Subcutaneous adipose tissue (tissue), 4 donors: ENCODE measurements around the gene KCTD8. TPM values are rescaled to one million over a fixed set of nuclear protein-coding genes. Genes with fewer than 3 reads are reported as not detected.

Experiments
- CTCF ChIP-seq: fragments of 450-650 bp; IDR thresholded peaks from one replicate; pipeline ENCODE4 v1.5.1; 2016; ENCODE audit warnings: low read depth, mild to moderate bottlenecking, control low read depth, antibody characterized with exemption, moderate library complexity
- total RNA-seq, 4 donors: library from RNA; depleted of rRNA; stranded (reverse); fragments of >200 nt; gene quantifications; one replicate each; pipeline ENCODE4 v1.1.0, GENCODE V29; 2016

The KCTD8 gene
- total RNA-seq, 4 donors from 2014 or later, result 0.17 to 0.44 TPM; not detected in 2

GRCh38 chr4:44447563-44448504 lies 775 bp downstream of the KCTD8 start:
- TF ChIP-seq CTCF, result no peak

DNA sequence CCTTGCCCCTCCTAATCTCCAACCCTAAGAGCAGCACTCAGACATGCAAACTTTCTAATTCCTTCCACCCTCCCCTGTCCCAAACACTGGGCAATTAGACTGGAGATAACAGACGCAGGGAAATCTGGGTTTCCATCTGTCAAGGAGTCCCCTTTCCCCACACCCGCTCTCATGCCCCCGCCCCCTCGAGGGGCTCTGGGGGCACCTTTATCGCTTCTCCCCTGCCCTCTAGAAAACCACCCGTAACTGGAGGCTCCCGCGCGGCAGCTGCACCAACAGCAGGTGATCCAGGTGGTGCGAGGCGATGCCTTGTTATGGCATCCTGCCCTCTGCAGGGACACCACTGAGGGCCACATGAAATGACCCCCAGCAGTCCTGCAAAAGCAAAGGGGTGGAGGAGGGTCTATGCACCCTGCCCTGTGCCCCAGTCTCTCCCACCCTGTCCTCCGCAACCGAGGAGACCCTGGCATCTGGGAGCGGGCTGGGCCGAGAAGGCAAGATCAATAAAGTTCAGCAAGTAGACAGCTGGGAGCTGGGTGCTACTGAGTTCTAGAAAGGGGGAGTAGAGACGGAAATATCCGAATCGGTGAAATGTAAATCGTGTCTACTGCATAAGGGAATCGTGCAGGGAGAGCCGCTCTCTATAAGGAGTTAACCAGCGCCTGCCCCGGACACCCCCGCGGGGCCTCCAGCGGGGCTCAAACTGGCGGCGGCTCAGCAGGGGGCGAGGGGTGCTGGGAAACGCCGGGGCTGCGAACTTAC lies 1.6 kb downstream of the KCTD8 start:
- no peak for TF ChIP-seq CTCF

- no peak for TF ChIP-seq CTCF
Observed at GRCh38 chr4:44446191-44446590, 2.4 kb downstream of the KCTD8 start.

- no peak for TF ChIP-seq CTCF
Observed at GRCh38 chr4:44438687-44439086, 9.9 kb downstream of the KCTD8 start.

- TF ChIP-seq CTCF, result no peak
Observed at GRCh38 chr4:44434247-44434646, 14.4 kb downstream of the KCTD8 start.

- TF ChIP-seq CTCF, result no peak
Observed at GRCh38 chr4:44425614-44426208, 22.9 kb downstream of the KCTD8 start.

- no peak for TF ChIP-seq CTCF
Observed at GRCh38 chr4:44422912-44423311, 25.7 kb downstream of the KCTD8 start.
